ENCODE results near the gene RFXANK.

DNA sequence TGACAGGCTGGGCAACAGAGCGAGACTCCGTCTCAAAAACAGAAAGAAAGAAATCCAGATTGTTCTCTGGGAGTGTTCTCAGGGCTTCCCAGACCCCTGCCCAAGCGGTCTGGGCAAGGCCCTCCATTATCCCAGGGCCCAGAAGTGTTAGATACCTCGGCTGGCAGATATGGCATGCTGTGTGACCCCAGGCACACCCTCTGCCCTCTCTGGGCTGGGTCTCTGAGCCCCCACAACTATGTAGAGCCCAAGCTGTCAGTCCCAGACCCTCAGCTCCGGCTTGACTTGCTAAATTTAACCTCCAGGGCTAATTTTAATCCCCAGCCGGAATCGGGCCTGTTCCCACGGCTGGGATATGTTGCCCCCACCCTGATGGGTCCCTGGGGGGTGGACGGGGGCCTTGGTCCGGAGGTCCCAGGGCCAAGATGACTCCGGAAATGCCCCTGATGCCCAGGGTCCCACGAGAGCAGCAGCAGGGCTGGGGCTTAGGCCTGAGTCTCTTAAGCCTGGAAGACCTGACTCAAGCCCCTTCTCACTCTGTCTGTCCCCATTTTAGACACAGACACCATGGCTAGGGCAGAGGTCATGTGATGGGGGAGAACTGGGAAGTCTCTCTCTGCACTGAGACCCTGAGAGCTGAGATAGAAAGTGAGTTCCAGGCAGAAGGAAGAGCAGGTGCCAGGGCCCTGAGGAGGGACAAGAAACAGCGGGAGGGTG, 39.2 kb upstream of the RFXANK start:
- TF ChIP-seq POLR2A (IDR thresholded peaks at IDR 0.05), result no peak
- TF ChIP-seq, protein P1, sequence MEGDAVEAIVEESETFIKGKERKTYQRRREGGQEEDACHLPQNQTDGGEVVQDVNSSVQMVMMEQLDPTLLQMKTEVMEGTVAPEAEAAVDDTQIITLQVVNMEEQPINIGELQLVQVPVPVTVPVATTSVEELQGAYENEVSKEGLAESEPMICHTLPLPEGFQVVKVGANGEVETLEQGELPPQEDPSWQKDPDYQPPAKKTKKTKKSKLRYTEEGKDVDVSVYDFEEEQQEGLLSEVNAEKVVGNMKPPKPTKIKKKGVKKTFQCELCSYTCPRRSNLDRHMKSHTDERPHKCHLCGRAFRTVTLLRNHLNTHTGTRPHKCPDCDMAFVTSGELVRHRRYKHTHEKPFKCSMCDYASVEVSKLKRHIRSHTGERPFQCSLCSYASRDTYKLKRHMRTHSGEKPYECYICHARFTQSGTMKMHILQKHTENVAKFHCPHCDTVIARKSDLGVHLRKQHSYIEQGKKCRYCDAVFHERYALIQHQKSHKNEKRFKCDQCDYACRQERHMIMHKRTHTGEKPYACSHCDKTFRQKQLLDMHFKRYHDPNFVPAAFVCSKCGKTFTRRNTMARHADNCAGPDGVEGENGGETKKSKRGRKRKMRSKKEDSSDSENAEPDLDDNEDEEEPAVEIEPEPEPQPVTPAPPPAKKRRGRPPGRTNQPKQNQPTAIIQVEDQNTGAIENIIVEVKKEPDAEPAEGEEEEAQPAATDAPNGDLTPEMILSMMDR (IDR thresholded peaks at IDR 0.05), result no peak

All from thyroid gland (tissue), 4 donors.